Measurements from ENCODE around the gene SLC12A6.

SLC12A6 gene

GRCh38 chr15:34334672-34335071, 2.9 kb downstream of the SLC12A6 start:
- no peak for TF ChIP-seq CTCF (IDR thresholded peaks at IDR 0.05; ENCODE audit: control extremely low read depth, extremely low read depth, low read depth, missing control alignments)
- ChIA-PET POLR2A (interaction anchor here (0.7 to 1.0 kb wide), 3 partner anchors 8 to 31 kb away, joined by 3 to 5 read pairs (median 4); partner anchors contain the start of genes NOP10 and NUTM1), CTCF (interaction anchor here (1.0 to 2.6 kb wide), 5 partner anchors 9 to 93 kb away, joined by 3 to 12 read pairs (median 5); partner anchors contain the start of genes LPCAT4, NOP10 and NUTM1)
- DNase-seq (ENCODE audit: extremely low spot score), result no peak

GRCh38 chr15:34332553-34333120, 4.9 kb downstream of the SLC12A6 start:
- ChIA-PET CTCF (interaction anchor here (0.8 to 2.6 kb wide), 4 partner anchors 11 to 35 kb away, joined by 3 to 12 read pairs (median 6); partner anchors contain the start of genes LPCAT4, NOP10 and NUTM1), POLR2A (interaction anchor here (0.7 to 1.1 kb wide), 3 partner anchors 8 to 195 kb away, joined by 3 to 5 read pairs (median 4); no protein-coding TSS in a partner anchor)
- no peak for DNase-seq (ENCODE audit: extremely low spot score)
- no peak for TF ChIP-seq CTCF (IDR thresholded peaks at IDR 0.05; ENCODE audit: control extremely low read depth, extremely low read depth, low read depth, missing control alignments)

GRCh38 chr15:34331809-34332208, 5.8 kb downstream of the SLC12A6 start:
- POLR2A ChIA-PET, result no interaction called here

GRCh38 chr15:34330279-34330678, 7.3 kb downstream of the SLC12A6 start:
- POLR2A ChIA-PET, result no interaction called here
- CTCF ChIA-PET, result interaction anchor here (1.1 to 3.8 kb wide), 7 partner anchors 8 to 120 kb away, joined by 3 to 30 read pairs (median 5); partner anchors contain the start of genes KATNBL1, LPCAT4, NOP10 and NUTM1
- no peak for DNase-seq (ENCODE audit: extremely low spot score)
- no peak for TF ChIP-seq CTCF (IDR thresholded peaks at IDR 0.05; ENCODE audit: control extremely low read depth, extremely low read depth, low read depth, missing control alignments)

More at GRCh38 chr15:34331809-34332208, 5.8 kb downstream of the SLC12A6 start:
- no peak for TF ChIP-seq CTCF (IDR thresholded peaks at IDR 0.05; ENCODE audit: control extremely low read depth, extremely low read depth, low read depth, missing control alignments)
- CTCF ChIA-PET, result interaction anchor here (2.6 to 3.8 kb wide), 2 partner anchors 11 to 12 kb away, joined by 12 to 29 read pairs; partner anchors contain the start of genes NOP10 and NUTM1
- DNase-seq (ENCODE audit: extremely low spot score), result no peak

- CTCF ChIA-PET, result interaction anchor here (0.9 to 3.8 kb wide), 12 partner anchors 9 to 119 kb away, joined by 3 to 30 read pairs (median 5); partner anchors contain the start of genes KATNBL1, LPCAT4, NOP10 and NUTM1
- POLR2A ChIA-PET, result interaction anchor here (1.0 to 1.9 kb wide), 2 partner anchors 8 to 10 kb away, joined by 9 read pairs; partner anchors contain the start of gene SLC12A6
- TF ChIP-seq CTCF (IDR thresholded peaks at IDR 0.05; ENCODE audit: control extremely low read depth, extremely low read depth, low read depth, missing control alignments), result no peak
- no peak for DNase-seq (ENCODE audit: extremely low spot score)
Measured at GRCh38 chr15:34329006-34329405, 8.6 kb downstream of the SLC12A6 start.

- POLR2A ChIA-PET, result interaction anchor here (0.7 to 1.9 kb wide), 3 partner anchors 9 to 39 kb away, joined by 5 to 9 read pairs (median 5); partner anchors contain the start of genes LPCAT4 and SLC12A6
Measured at GRCh38 chr15:34327906-34328305, 9.7 kb downstream of the SLC12A6 start.

More at GRCh38 chr15:34327906-34328305, 9.7 kb downstream of the SLC12A6 start:
- DNase-seq (ENCODE audit: extremely low spot score), result no peak
- TF ChIP-seq CTCF (IDR thresholded peaks at IDR 0.05; ENCODE audit: control extremely low read depth, extremely low read depth, low read depth, missing control alignments), result no peak
- CTCF ChIA-PET, result interaction anchor here (1.1 to 3.8 kb wide), 7 partner anchors 9 to 118 kb away, joined by 3 to 30 read pairs (median 6); partner anchors contain the start of genes KATNBL1, LPCAT4, NOP10 and NUTM1
